Ovary (tissue), 3 donors: ENCODE results near the gene CCNL1.

ENCODE experiments used
- EP300 ChIP-seq: sonication (generic); formaldehyde crosslinking; IDR thresholded peaks from one replicate; pipeline ENCODE4 v1.6.1; 2017; ENCODE audit warnings: antibody characterized with exemption
- POLR2A ChIP-seq: fragments of 450-650 bp; IDR thresholded peaks from one replicate; pipeline ENCODE4 v1.6.1; 2017; ENCODE audit warnings: antibody characterized with exemption, mild to moderate bottlenecking, moderate library complexity
- TF ChIP-seq, protein P1 (sequence below), 3 donors: fragments of 450-650 bp in 2 of 3; fragments of 200-600 bp in 1 of 3; IDR thresholded peaks; one replicate each; pipeline versions ENCODE4 v1.5.1 to v1.8.0; 2016 to 2022; ENCODE audit warnings: antibody characterized with exemption in 3 of 3, mild to moderate bottlenecking in 1 of 3
- donor health status: DM: no; HTN: no; CAD: no.

DNA sequence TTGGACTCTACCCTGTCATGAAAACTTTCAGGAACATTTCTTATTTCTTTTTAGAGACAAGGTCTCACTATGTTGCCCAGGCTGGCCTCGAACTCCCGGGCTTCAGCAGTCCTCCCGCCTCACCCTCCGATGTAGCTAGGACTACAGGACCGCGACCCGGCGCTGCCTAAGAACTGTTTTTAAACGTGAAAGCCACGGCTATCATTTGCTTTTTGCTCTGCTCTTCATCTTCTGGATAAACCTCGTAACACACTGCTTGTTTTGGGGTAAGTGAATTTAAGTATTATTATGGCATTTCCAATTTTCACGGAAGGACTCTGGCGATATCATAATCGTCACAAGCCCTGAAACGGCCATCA is 14.3 kb upstream of the CCNL1 start:
- no peak for TF ChIP-seq POLR2A
- TF ChIP-seq, protein P1, sequence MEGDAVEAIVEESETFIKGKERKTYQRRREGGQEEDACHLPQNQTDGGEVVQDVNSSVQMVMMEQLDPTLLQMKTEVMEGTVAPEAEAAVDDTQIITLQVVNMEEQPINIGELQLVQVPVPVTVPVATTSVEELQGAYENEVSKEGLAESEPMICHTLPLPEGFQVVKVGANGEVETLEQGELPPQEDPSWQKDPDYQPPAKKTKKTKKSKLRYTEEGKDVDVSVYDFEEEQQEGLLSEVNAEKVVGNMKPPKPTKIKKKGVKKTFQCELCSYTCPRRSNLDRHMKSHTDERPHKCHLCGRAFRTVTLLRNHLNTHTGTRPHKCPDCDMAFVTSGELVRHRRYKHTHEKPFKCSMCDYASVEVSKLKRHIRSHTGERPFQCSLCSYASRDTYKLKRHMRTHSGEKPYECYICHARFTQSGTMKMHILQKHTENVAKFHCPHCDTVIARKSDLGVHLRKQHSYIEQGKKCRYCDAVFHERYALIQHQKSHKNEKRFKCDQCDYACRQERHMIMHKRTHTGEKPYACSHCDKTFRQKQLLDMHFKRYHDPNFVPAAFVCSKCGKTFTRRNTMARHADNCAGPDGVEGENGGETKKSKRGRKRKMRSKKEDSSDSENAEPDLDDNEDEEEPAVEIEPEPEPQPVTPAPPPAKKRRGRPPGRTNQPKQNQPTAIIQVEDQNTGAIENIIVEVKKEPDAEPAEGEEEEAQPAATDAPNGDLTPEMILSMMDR (IDR thresholded peaks at IDR 0.05): no peak
- no peak for TF ChIP-seq EP300
